ENCODE measurements around the gene GATAD2A.
"Not testable (repeated sequence)": the region's sequence is repeated elsewhere in the genome, so short reads cannot be mapped to it uniquely, and the experiment has no call there.

The GATAD2A gene

DNA sequence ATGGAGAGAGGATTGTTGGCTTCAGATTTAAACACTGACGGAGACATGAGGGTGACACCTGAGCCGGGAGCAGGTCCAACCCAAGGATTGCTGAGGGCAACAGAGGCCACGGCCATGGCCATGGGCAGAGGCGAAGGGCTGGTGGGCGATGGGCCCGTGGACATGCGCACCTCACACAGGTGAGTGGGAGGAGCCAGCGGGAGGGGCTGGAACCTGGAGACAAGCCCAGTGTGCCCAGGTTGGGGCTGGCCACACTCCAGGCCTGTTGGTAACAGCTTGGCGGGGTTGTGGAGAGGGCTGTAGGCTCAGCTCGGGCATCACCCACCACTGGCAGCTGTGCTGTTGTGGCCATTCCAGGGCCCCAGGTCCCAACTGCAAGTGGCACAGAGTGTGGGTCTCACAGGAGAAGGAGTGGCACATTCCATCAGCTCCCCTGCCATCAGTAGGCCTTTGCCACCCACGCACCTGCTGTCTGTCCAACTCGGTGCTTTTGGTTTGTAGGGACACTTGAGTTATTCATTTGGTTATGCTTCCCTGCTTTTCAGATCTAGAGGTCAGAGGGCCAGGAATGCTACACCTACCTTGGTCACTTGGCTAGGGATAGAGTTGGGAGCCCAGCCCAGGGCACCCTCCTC is 60.1 kb downstream of the GATAD2A start:
- DNase-seq (ENCODE audit: low read depth): no peak

- DNase-seq (ENCODE audit: low read depth): no peak
Measured at GRCh38 chr19:19466201-19466600, 60.7 kb downstream of the GATAD2A start.

- DNase-seq (ENCODE audit: low read depth): peak; percentile 40
Measured at GRCh38 chr19:19468424-19469050, 63.1 kb downstream of the GATAD2A start.

DNA sequence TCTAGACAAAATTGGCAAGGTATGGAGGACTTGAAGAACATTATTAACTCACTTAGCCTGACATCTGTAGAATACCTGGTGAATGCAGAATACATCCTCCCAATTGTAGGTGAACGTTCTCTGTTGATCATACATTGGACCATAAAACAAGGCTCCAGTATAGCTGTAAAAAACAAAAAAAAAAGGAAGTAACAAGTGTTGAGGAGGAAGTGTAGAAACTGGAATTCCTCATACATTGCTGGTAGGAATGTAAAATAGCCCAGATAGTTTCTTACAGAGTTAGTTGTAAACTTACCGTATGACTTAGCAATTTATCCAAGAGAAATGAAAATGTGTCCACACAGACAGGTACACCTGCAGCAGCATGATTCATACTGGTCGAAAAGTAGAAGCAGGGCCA is 65.1 kb downstream of the GATAD2A start:
- no peak for DNase-seq (ENCODE audit: low read depth)

- DNase-seq (ENCODE audit: low read depth): no peak
Measured at GRCh38 chr19:19471682-19472081, 66.2 kb downstream of the GATAD2A start.

DNA sequence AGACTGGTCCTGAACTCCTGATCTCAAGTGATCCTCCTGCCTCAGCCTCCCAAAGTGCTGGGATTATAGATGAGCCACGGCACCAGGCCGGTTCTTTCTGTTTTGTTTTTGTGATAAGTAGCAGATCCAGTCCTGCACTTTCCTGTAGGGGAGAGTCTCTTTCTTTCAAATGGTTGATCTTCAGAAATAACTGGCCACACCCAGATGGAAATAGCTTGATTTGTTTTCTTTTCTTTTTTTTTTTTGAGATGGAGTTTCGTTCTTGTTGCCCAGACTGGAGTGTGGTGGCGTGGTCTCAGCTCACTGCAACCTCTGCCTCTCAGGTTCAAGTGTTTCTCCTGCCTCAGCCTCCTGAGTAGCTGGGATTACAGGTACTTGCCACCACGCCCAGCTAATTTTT is 66.6 kb downstream of the GATAD2A start:
- DNase-seq (ENCODE audit: low read depth): not testable (repeated sequence)

DNA sequence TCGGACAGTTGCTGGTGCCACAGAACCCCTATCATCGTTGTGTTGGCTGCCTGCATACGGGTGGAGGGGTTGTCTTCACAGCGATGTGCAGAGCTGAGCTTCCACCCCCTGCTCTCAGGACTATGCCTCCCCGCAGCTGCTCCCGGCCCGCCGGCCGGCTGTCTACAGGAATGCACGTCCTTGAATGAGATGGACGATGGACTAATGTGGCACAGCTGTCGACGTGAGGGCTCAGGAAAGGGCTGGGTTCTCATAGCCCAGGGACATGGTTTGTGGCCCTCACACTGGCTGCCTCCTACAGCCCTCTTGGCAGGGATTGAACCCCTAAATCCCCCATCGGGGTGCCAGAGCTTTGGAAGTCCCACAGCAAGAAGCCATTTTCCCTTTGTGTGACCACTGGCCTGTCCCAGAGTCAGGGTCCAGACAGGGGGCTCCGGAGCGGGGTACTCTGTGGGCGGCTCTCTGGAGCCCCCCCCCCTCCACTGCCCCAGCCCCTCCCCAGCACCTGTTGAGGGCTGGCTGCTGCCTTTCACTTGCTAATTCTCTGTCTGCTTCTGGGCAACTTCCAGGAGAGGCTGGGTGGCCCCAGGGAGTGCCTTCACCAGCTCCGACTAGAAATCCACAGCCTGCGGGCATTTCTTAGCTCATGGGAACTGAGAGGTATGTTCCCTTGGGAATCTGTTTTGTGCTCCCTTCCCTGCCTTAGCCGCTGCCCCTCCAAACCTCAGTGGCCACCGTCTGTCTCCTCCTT is 69.7 kb downstream of the GATAD2A start:
- no peak for DNase-seq (ENCODE audit: low read depth)

DNA sequence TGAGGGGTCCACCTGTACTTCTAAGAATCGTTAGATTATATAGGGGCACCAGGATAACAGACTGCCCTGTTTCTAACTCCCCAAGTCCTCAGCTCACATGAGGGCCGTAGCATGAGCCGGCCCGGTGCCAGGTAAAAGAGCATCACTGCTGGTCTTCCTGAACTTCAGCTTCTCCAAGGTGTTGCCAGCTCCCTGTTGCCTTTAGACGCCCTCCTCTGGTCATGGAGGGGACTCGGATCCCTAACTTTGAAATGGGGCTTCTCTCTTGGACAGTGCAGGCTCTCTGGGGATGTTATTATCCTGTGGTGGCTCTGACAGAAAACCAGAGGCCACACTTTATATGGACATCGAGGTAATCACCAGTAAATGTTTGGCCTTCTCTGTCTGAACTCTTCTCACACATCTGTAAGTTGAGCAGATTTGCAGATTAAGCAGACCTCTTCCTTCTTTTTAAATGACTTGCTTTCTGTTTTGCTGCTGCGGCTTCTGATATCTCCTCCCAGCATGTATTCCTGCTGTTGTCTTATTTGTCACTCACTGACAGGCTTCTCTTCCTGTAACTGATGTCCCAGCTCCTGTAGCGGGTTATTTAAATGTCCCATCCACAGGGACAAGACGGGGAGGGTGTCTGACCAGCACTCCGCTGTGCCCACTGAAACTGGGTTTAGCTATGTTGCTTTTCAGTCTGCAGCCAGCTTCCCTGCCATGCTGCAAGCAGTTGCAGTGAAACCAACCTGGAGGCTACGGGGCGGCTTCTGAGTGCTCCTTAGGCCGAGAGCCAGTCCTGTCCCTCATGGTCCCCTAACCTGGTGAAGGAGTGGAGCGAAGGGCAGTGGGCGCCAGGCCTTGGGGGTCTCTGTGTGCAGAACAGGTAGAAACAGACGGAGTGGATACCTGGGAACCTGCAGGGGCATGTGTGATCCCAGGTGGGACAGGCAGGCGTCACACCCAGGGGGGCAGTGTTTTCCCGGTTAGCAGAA is 70.7 kb downstream of the GATAD2A start:
- peak; percentile 36 for DNase-seq (ENCODE audit: low read depth)

DNA sequence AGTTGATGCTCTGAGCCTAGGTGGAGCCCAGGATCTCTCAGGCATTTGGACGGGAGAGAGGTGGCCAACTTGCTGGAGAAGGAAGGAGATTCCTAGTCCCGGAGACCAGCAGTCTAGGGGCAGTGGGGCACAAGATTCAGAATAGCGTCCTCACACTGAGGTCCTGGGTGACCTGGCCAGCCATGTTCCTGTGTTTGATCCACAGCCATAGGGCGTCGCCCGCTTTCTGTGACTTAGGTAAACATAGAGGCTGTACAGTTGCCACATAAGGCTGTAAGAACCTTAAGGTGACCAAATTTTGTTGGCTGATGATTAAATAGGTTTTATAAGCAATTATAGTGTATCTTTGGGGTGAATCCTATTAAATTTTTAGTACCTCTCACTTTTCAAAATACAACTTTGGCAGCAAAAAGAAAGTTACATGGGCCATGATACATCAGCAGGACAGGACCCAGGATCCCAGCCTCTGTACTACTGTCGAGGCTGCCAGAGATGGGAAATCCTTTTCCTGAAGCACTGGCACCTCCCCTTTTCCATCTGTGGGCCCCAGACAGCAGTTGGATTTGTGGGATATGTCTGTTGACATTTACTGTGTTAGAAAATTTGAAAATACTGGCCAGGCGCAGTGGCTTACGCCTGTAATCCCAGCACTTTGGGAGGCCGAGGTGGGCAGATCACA is 72.4 kb downstream of the GATAD2A start:
- no peak for DNase-seq (ENCODE audit: low read depth)

DNA sequence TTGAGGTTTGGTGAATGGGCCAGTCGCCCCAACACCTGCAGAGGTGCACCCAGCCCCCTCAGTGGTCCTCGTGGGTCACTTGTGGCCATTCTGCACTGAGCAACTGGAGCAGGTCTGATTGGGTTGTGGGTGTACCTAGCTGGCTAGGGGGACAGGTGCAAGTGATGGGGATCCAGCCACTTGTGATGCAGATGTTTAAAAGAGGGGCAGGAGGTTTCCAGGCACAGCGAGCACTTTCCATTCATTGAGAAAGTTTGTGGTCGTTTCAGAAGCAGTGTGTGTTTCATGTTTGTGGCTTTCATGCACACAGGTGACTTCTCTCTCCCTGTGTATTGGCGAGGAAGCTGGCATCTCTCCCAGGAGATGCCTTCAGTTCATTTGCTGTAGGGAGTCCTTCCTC is 75.2 kb downstream of the GATAD2A start:
- DNase-seq (ENCODE audit: low read depth): no peak

GRCh38 chr19:19482809-19483596 is 77.5 kb downstream of the GATAD2A start:
- no peak for DNase-seq (ENCODE audit: low read depth)

DNA sequence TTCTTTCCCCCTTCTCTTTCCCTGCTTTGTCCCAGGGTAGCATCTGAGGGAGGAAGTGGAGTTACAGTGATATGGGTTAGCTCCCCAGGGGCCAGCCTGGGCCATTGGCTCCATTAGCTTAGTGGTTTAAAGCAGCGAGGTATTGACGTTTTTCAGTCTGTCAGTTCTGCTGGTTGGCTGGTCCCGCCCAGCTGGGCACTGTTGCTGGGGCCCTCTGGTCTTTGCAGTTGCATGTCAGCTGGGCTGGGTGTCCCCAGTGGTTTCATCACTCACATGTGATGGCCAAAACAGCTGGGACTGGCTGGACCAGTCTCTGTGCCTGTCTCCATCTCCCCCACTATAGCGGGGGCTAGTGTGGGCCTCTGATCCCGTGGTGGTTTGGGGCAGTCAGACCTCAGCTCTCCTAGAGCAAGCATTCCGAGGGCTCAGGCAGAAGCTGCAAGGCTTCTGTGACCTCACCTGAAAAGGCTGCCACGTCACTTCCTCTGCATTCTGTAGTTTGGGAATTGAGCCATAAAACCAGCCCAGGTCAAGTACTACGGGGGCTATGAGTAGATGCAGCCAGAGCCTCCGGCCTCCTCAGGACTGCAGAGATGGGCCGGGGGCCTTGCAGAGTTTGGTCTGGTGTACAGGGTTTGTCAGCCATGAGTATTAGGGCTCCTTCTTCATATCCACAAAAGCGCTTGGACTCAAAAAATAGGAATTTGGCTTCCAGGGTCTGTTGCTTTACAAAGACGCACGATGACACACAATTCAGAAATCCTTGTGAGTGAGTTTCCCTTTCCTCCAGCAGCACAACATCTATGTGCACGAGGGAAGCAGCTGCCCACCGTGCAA is 79.9 kb downstream of the GATAD2A start:
- DNase-seq (ENCODE audit: low read depth): peak; percentile 52

DNA sequence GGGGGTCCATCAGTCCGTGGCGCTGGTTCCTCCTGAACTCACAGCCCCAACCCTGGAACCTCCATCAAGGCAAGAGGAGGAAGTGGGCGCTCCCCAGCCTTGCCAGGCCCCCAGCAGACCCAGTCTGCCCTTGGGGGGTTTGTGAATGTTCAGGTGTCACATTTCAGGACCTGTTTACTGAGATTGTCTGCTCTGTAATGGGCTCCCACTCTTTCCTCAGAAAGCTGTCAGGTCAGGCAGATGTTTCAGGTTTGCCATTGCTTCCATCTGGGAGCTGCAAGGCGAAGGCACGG is 80.5 kb downstream of the GATAD2A start:
- DNase-seq (ENCODE audit: low read depth): no peak

DNA sequence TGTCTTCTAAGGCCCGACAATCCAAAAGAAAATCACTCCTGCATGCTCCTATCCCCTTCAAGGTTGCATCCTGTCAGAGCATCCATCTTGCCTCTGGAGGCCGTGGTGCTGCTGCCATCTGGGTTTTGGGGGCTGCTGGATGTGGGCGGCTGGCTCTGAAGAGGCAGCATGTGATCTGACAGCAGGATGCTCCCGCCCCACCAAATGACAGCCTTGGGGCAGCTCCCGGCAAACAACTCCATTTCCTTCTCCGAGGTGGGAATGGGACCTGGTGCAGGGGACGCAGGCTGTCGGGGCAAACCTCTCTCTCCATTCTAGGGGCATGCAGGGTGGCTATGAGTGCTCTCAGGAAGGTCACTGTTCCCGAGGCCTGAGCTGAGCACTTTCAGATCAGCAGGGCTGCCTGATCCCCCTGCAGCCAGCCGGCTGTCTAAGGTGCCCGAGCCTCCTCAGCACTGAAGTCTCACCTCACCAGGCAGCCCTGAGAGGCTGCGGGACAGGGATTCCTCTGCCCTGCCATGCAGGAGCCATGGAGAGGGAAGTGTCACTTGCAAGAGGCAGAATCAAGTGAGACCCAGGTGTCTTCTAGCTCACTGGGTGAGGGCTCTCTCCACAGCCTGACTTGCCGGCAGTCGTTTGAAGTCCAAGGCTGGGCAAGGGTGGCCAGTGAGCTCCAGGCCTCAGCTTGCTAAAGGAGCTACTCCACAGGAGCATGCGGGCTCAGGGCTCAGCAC is 81.0 kb downstream of the GATAD2A start:
- no peak for DNase-seq (ENCODE audit: low read depth)

GRCh38 chr19:19487077-19487949 is 81.8 kb downstream of the GATAD2A start:
- DNase-seq (ENCODE audit: low read depth): no peak

DNA sequence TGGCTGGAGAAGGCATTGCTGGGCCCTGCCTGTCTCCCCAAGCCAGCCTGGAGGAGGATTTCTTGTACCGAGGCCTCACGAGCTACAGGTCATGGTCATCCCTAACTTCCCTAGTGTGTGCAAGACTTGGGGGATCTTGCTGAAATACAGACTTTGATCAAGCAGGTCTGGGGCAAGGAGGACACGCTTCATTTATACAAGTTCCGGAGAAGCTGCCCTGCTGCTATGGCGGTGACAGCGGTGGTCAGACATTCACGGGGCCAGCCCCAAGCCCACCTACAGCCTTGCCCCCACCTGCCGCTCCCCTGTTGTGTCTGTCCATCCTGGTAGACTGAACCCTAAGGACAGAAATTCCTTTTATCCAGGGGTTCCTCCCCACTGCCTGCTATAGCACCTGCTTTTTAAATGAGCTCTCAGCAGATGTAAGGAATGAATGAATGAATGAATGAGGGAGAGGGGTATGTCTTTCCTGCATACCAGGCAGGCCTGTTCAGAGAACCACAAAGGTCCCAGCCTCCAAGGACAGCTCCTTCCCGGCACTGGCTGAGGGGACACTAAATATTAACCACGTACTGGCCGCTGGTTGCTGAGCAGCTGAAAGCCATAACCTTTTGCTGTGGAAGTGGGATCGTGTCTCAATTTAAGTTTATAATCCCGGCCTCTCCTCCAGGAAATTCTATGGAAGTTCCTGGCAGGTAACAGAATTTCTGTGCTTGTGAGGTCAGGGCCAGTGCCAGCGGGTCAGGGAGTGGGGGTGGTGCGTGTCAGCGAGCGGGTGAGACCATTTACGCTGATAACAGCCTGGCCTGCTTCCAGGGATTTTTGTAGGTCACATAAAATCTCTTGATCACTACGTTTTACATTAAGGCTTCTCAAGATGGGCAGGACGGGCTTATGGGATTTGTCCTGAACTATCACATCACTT is 82.7 kb downstream of the GATAD2A start:
- peak; percentile 13 for DNase-seq (ENCODE audit: low read depth)
